K562 (cell line): ENCODE measurements around the gene CAB39. TPM values are rescaled to one million over a fixed set of nuclear protein-coding genes. Genes with fewer than 3 reads are reported as not detected.

Source experiments
- ILK ChIP-seq: fragments of 450-650 bp; IDR thresholded peaks from 2 replicates; pipeline ENCODE4 v1.6.1; 2016; ENCODE audit warnings: missing genetic modification characterization, low read depth, mild to moderate bottlenecking, missing compliant biosample characterization, moderate library complexity, borderline replicate concordance
- KDM4B ChIP-seq, 2 experiments: fragments of 450-650 bp in 1 of 2; sonication (generic) in 1 of 2; IDR thresholded peaks; 2 replicates each; pipeline ENCODE4 v1.6.1; 2016 to 2017; ENCODE audit warnings: borderline replicate concordance in 2 of 2, antibody characterized with exemption in 1 of 2, low read depth in 1 of 2, mild to moderate bottlenecking in 1 of 2
- KLF16 ChIP-seq: IDR thresholded peaks from 2 replicates; pipeline ENCODE4 v1.6.1; 2016; ENCODE audit warnings: antibody characterized with exemption
- L3MBTL2 ChIP-seq: fragments of 450-650 bp; IDR thresholded peaks from 2 replicates; pipeline ENCODE4 v1.6.1; 2016; ENCODE audit warnings: mild to moderate bottlenecking, moderate library complexity
- MEF2A ChIP-seq: IDR thresholded peaks from 2 replicates; pipeline ENCODE4 v1.6.1; 2011; ENCODE audit warnings: low read depth, mild to moderate bottlenecking, low read length, moderate library complexity; ENCODE audit not compliant: control insufficient read depth
- NR4A1 ChIP-seq, 2 experiments: fragments of 250-450 bp in 1 of 2; fragments of 450-650 bp in 1 of 2; sonication (Bioruptor Pico) in 1 of 2; IDR thresholded peaks; 2 replicates each; pipeline versions ENCODE4 v1.4.0 to v1.6.1; 2016 to 2020; ENCODE audit warnings: mild to moderate bottlenecking in 2 of 2, missing compliant biosample characterization in 1 of 2, missing genetic modification characterization in 1 of 2, moderate library complexity in 1 of 2
- RERE ChIP-seq: sonication (generic); formaldehyde crosslinking; IDR thresholded peaks from 2 replicates; pipeline ENCODE4 v1.8.0; 2023; ENCODE audit warnings: missing genetic modification reagents, mild to moderate bottlenecking, borderline replicate concordance
- SIX5 ChIP-seq, 2 experiments: IDR thresholded peaks; 2 replicates each; pipeline ENCODE4 v1.6.1; 2011; ENCODE audit warnings: low read length in 2 of 2, borderline replicate concordance in 1 of 2, low read depth in 1 of 2, mild to moderate bottlenecking in 1 of 2, moderate library complexity in 1 of 2; ENCODE audit not compliant: insufficient read depth in 1 of 2
- SUPT5H ChIP-seq: fragments of 450-650 bp; IDR thresholded peaks from 2 replicates; pipeline ENCODE4 v1.6.1; 2016
- ZBTB8A ChIP-seq: fragments of 450-650 bp; IDR thresholded peaks from 2 replicates; pipeline ENCODE4 v1.6.1; 2018; ENCODE audit warnings: mild to moderate bottlenecking, moderate library complexity; ENCODE audit not compliant: partially characterized antibody
- ZNF592 ChIP-seq: fragments of 450-650 bp; IDR thresholded peaks from 2 replicates; pipeline ENCODE4 v1.6.1; 2017; ENCODE audit warnings: antibody characterized with exemption, mild to moderate bottlenecking
- ZNF717 ChIP-seq: fragments of 250-450 bp; sonication (Bioruptor Pico); IDR thresholded peaks from 2 replicates; pipeline ENCODE4 v1.5.0; 2021
- polyA plus RNA-seq, 8 experiments: library from polyadenylated mRNA; depleted of rRNA in 4 of 8; stranded (reverse) in 5 of 8; unstranded in 3 of 8; fragments of >200 nt; fragmentation: Nextera tagmentation in 2 of 8; fragmentation: Illumina TruSeq in 1 of 8; extraction: Ambion mirVana in 2 of 8; extraction: Trizol in 1 of 8; gene quantifications; 2 replicates each; pipeline versions ENCODE4 v1.2.1 to v1.2.3, GENCODE V29; 2011 to 2014; ENCODE audit warnings: inconsistent platforms in 1 of 8, missing spikeins in 1 of 8
- total RNA-seq, 7 experiments: library from RNA; depleted of rRNA in 6 of 7; stranded (reverse); fragments of >200 nt in 6 of 7; fragmentation: Illumina TruSeq in 2 of 7; extraction: Trizol in 2 of 7; gene quantifications; 2 replicates each; pipeline versions ENCODE4 v1.2.1 to v1.2.3, GENCODE V29; 2011 to 2021; ENCODE audit warnings: low replicate concordance in 1 of 7

Gene CAB39
- total and polyA plus RNA-seq, 9 of the 15 experiments (the other 6 are each of a cell fraction or from before 2014, with no cell fraction given): 27.2 to 94.4 (median 70.1) TPM

- TF ChIP-seq SIX5 (IDR thresholded peaks at IDR 0.05; ENCODE audit: borderline replicate concordance in 1 of 2, insufficient read depth in 1 of 2, low read depth in 1 of 2, low read length in 2 of 2) (no peak), MEF2A (0 out of 2 replicates have a peak, but pooled peaks have one; percentile 44), RERE (CRISPR knock-in tag) (no peak), NR4A1 (CRISPR knock-in tag; IDR thresholded peaks at IDR 0.05) (no peak), NR4A1 (tag; IDR thresholded peaks at IDR 0.05) (no peak), ZNF717 (CRISPR knock-in tag) (no peak), L3MBTL2 (0 out of 2 replicates have a peak, but pooled peaks have one; percentile 18), KDM4B (IDR thresholded peaks at IDR 0.05; ENCODE audit: borderline replicate concordance in 2 of 2, low read depth in 1 of 2) (no peak), ZBTB8A (no peak), ILK (tag) (no peak), ZNF592 (0 out of 2 replicates have a peak, but pooled peaks have one; percentile 7), KLF16 (no peak), SUPT5H (no peak)
Observed at GRCh38 chr2:230668184-230668938, 44.3 kb upstream of the CAB39 start (continued).
